HEK293 (cell line): ENCODE results near the gene PDE8B.

Experiments
- CTCF ChIA-PET: fragments of 350-600 bp; formaldehyde crosslinking; extraction: SDS; loops from one replicate; lab custom pipeline; 2021; ENCODE audit warnings: antibody characterized with exemption; lab: Yijun Ruan, JAX
- POLR2A ChIA-PET: fragments of 300-600 bp; formaldehyde crosslinking; extraction: SDS; loops from one replicate; lab custom pipeline; 2020; ENCODE audit warnings: antibody characterized with exemption, inconsistent platforms; lab: Yijun Ruan, JAX
- H3K27ac ChIP-seq: fragments of 200-500 bp; sonication (Bioruptor generic); 2 replicates; pipeline ENCODE4 v1.5.1; 2014; ENCODE audit warnings: low read depth, low read length, control low read depth, inconsistent platforms; ENCODE audit errors: extremely low read depth
- H3K36me3 ChIP-seq, 2 experiments: fragments of 200-500 bp in 1 of 2; sonication (Bioruptor generic) in 1 of 2; 1 replicate in 1 of 2; 2 replicates in 1 of 2; pipeline ENCODE4 v1.5.1; 2014 to 2017; ENCODE audit warnings: inconsistent platforms in 2 of 2, low read length in 2 of 2; ENCODE audit not compliant: control insufficient read depth in 2 of 2, insufficient read depth in 1 of 2
- H3K4me1 ChIP-seq: fragments of 200-500 bp; sonication (Bioruptor generic); 2 replicates; pipeline ENCODE4 v1.5.1; 2014; ENCODE audit warnings: mild to moderate bottlenecking, low read length, inconsistent platforms; ENCODE audit not compliant: control insufficient read depth, insufficient read depth
- H3K4me3 ChIP-seq: 2 replicates; pipeline ENCODE4 v1.5.1; 2011; ENCODE audit warnings: low read depth, mild to moderate bottlenecking, control low read depth, low read length, moderate library complexity
- H3K9me3 ChIP-seq: fragments of 200-500 bp; sonication (Bioruptor generic); 2 replicates; pipeline ENCODE4 v1.5.1; 2014; ENCODE audit warnings: low read depth, low read length, inconsistent platforms; ENCODE audit not compliant: control insufficient read depth, insufficient read depth
- BCL11A ChIP-seq: fragments of 450-650 bp; formaldehyde crosslinking; IDR thresholded peaks from 2 replicates; pipeline ENCODE4 v1.5.1; 2016; ENCODE audit warnings: low read depth, missing biosample characterization, missing genetic modification characterization
- GLI4 ChIP-seq: fragments of 450-650 bp; formaldehyde crosslinking; IDR thresholded peaks from 2 replicates; pipeline ENCODE4 v1.5.1; 2016; ENCODE audit warnings: missing biosample characterization, missing genetic modification characterization
- KLF17 ChIP-seq: fragments of 450-650 bp; formaldehyde crosslinking; IDR thresholded peaks from 2 replicates; pipeline ENCODE4 v1.5.1; 2016; ENCODE audit warnings: missing biosample characterization, missing genetic modification characterization
- MZF1 ChIP-seq: fragments of 450-650 bp; formaldehyde crosslinking; IDR thresholded peaks from 2 replicates; pipeline ENCODE4 v1.5.1; 2017; ENCODE audit warnings: missing biosample characterization, missing genetic modification characterization, borderline replicate concordance
- PBX3 ChIP-seq: sonication (generic); formaldehyde crosslinking; IDR thresholded peaks from 2 replicates; pipeline ENCODE4 v1.8.1; 2022; ENCODE audit warnings: mild to moderate bottlenecking, moderate library complexity, missing genetic modification reagents
- SP3 ChIP-seq: fragments of 450-650 bp; formaldehyde crosslinking; IDR thresholded peaks from 2 replicates; pipeline ENCODE4 v1.5.1; 2016; ENCODE audit warnings: missing biosample characterization, missing genetic modification characterization
- YY2 ChIP-seq: fragments of 450-650 bp; formaldehyde crosslinking; IDR thresholded peaks from 2 replicates; pipeline ENCODE4 v1.5.1; 2016; ENCODE audit warnings: missing biosample characterization, missing genetic modification characterization
- ZFHX2 ChIP-seq: fragments of 450-650 bp; formaldehyde crosslinking; conservative IDR thresholded peaks from 2 replicates; pipeline ENCODE4 v1.5.1; 2016; ENCODE audit warnings: missing biosample characterization, missing genetic modification characterization
- ZIC2 ChIP-seq: fragments of 450-650 bp; formaldehyde crosslinking; IDR thresholded peaks from 2 replicates; pipeline ENCODE4 v1.5.1; 2016; ENCODE audit warnings: missing biosample characterization, missing genetic modification characterization
- ZNF114 ChIP-seq: fragments of 450-650 bp; formaldehyde crosslinking; IDR thresholded peaks from 2 replicates; pipeline ENCODE4 v1.5.0; 2017; ENCODE audit warnings: missing biosample characterization, missing genetic modification characterization
- ZNF169 ChIP-seq: fragments of 450-650 bp; formaldehyde crosslinking; IDR thresholded peaks from 2 replicates; pipeline ENCODE4 v1.5.1; 2016; ENCODE audit warnings: missing biosample characterization, missing genetic modification characterization
- ZNF19 ChIP-seq: fragments of 450-650 bp; formaldehyde crosslinking; IDR thresholded peaks from 2 replicates; pipeline ENCODE4; 2016; ENCODE audit warnings: missing biosample characterization, missing genetic modification characterization, low read depth
- ZNF2 ChIP-seq: fragments of 450-650 bp; formaldehyde crosslinking; IDR thresholded peaks from 2 replicates; pipeline ENCODE4 v1.5.1; 2016; ENCODE audit warnings: missing biosample characterization, missing genetic modification characterization
- ZNF211 ChIP-seq: fragments of 450-650 bp; formaldehyde crosslinking; IDR thresholded peaks from 2 replicates; pipeline ENCODE4 v1.5.1; 2016; ENCODE audit warnings: low read depth, missing biosample characterization, missing genetic modification characterization
- ZNF433 ChIP-seq: fragments of 450-650 bp; formaldehyde crosslinking; IDR thresholded peaks from 2 replicates; pipeline ENCODE4 v1.5.1; 2016; ENCODE audit warnings: missing biosample characterization, missing genetic modification characterization, low read depth
- ZNF48 ChIP-seq: fragments of 450-650 bp; formaldehyde crosslinking; IDR thresholded peaks from 2 replicates; pipeline ENCODE4 v1.5.1; 2016; ENCODE audit warnings: missing biosample characterization, missing genetic modification characterization
- ZNF623 ChIP-seq: fragments of 450-650 bp; formaldehyde crosslinking; IDR thresholded peaks from 2 replicates; pipeline ENCODE4 v1.5.1; 2016; ENCODE audit warnings: missing biosample characterization, missing genetic modification characterization
- ZNF664 ChIP-seq: fragments of 450-650 bp; formaldehyde crosslinking; IDR thresholded peaks from 2 replicates; pipeline ENCODE4 v1.5.1; 2016; ENCODE audit warnings: missing biosample characterization, missing genetic modification characterization
- ZNF677 ChIP-seq: fragments of 450-650 bp; IDR thresholded peaks from 2 replicates; pipeline ENCODE4 v1.5.0; 2018; ENCODE audit warnings: missing biosample characterization, mild to moderate bottlenecking, missing genetic modification characterization, moderate library complexity
- ZNF791 ChIP-seq: fragments of 450-650 bp; formaldehyde crosslinking; IDR thresholded peaks from 2 replicates; pipeline ENCODE4 v1.5.1; 2016; ENCODE audit warnings: missing biosample characterization, missing genetic modification characterization
- ZNF837 ChIP-seq: fragments of 450-650 bp; formaldehyde crosslinking; IDR thresholded peaks from 2 replicates; pipeline ENCODE4 v1.5.1; 2016; ENCODE audit warnings: missing biosample characterization, missing genetic modification characterization
- ZNF843 ChIP-seq: fragments of 450-650 bp; formaldehyde crosslinking; IDR thresholded peaks from 2 replicates; pipeline ENCODE4 v1.5.1; 2016; ENCODE audit warnings: missing biosample characterization, missing genetic modification characterization
- TF ChIP-seq, protein P1 (sequence below): fragments of 450-650 bp; formaldehyde crosslinking; IDR thresholded peaks from 2 replicates; pipeline ENCODE4 v1.5.1; 2016; ENCODE audit warnings: missing biosample characterization, missing genetic modification characterization
- TF ChIP-seq, protein P2 (sequence below): fragments of 450-650 bp; formaldehyde crosslinking; IDR thresholded peaks from 2 replicates; pipeline ENCODE4 v1.5.1; 2016; ENCODE audit warnings: missing biosample characterization, missing genetic modification characterization
- TF ChIP-seq, protein P3 (sequence below): fragments of 450-650 bp; formaldehyde crosslinking; IDR thresholded peaks from 2 replicates; pipeline ENCODE4 v1.5.1; 2017; ENCODE audit warnings: missing biosample characterization, mild to moderate bottlenecking, missing genetic modification characterization, moderate library complexity

PDE8B gene

DNA sequence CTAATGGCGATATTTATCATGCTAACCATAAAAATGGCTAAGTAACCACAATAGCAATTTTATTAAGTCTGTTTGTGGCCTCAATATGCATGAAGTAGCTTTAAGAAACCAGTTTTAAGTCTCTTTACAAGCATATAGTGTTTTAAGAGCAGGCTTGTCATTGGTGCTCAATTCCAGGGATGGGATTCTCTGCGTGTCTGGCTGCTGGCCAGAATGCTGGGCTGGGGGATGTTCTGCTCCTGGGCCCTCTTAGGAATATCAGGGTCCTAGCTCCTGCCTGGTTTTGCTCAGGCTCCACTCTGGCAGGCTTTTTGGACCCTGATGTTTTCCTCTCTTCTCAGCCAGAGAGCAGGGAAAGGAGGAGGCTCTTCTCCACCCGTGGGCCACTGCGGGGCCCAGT lies 127.2 kb downstream of the PDE8B start:
- ChIA-PET POLR2A (no interaction called here), CTCF (interaction anchor here (0.6 kb wide), 2 partner anchors 24 to 64 kb away, joined by 3 read pairs; no protein-coding TSS in a partner anchor)
- Histone ChIP-seq H3K36me3 (no peaks in the 10 kb centered on the region), H3K4me3 (no peak overlapping the region), H3K27ac (no peak overlapping the region), H3K9me3 (no peaks in the 10 kb centered on the region), H3K4me1 (peaks cover 11% of the 10 kb centered on the region)
- TF ChIP-seq GLI4 (tag by site-specific recombination) (no peak), ZNF211 (no peak), ZNF677 (tag by site-specific recombination) (no peak), MZF1 (tag by site-specific recombination) (no peak), KLF17 (tag by site-specific recombination) (no peak), ZNF837 (tag by site-specific recombination) (no peak), ZNF2 (tag by site-specific recombination) (no peak), SP3 (no peak), ZNF114 (tag by site-specific recombination) (no peak), ZNF623 (tag by site-specific recombination) (no peak), ZNF843 (tag by site-specific recombination) (no peak), ZFHX2 (tag by site-specific recombination) (no peak), YY2 (tag by site-specific recombination) (no peak), ZNF19 (no peak), ZNF433 (tag by site-specific recombination) (no peak), ZIC2 (tag by site-specific recombination) (no peak)
- TF ChIP-seq, protein P1, sequence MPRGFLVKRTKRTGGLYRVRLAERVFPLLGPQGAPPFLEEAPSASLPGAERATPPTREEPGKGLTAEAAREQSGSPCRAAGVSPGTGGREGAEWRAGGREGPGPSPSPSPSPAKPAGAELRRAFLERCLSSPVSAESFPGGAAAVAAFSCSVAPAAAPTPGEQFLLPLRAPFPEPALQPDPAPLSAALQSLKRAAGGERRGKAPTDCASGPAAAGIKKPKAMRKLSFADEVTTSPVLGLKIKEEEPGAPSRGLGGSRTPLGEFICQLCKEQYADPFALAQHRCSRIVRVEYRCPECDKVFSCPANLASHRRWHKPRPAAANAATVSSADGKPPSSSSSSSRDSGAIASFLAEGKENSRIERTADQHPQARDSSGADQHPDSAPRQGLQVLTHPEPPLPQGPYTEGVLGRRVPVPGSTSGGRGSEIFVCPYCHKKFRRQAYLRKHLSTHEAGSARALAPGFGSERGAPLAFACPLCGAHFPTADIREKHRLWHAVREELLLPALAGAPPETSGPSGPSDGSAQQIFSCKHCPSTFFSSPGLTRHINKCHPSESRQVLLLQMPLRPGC = no peak

- POLR2A ChIA-PET = no interaction called here
- CTCF ChIA-PET = no interaction called here
- Histone ChIP-seq H3K4me3 (no peak overlapping the region), H3K36me3 (no peaks in the 10 kb centered on the region), H3K9me3 (no peaks in the 10 kb centered on the region), H3K4me1 (peaks cover 11% of the 10 kb centered on the region), H3K27ac (no peak overlapping the region)
- TF ChIP-seq ZNF664 (no peak), ZNF791 (no peak), BCL11A (tag by site-specific recombination) (no peak), ZNF169 (tag by site-specific recombination) (no peak), PBX3 (CRISPR knock-in tag) (no peak), ZNF48 (tag by site-specific recombination) (no peak)
- TF ChIP-seq, protein P2, sequence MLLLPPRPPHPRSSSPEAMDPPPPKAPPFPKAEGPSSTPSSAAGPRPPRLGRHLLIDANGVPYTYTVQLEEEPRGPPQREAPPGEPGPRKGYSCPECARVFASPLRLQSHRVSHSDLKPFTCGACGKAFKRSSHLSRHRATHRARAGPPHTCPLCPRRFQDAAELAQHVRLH (tag by site-specific recombination) = no peak
- TF ChIP-seq, protein P3, sequence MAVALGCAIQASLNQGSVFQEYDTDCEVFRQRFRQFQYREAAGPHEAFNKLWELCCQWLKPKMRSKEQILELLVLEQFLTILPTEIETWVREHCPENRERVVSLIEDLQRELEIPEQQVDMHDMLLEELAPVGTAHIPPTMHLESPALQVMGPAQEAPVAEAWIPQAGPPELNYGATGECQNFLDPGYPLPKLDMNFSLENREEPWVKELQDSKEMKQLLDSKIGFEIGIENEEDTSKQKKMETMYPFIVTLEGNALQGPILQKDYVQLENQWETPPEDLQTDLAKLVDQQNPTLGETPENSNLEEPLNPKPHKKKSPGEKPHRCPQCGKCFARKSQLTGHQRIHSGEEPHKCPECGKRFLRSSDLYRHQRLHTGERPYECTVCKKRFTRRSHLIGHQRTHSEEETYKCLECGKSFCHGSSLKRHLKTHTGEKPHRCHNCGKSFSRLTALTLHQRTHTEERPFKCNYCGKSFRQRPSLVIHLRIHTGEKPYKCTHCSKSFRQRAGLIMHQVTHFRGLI = no peak
These were observed 128.9 kb downstream of the PDE8B start for GRCh38 chr5:77339337-77339890.
